ELF-1 (cell line): Measurements from ENCODE around the gene HAUS3.

Experiments used
- DNase-seq: peaks from one replicate; pipeline ENCODE4 v3.0.0-alpha.2; 2016; ENCODE audit warnings: low read depth, low spot score

The HAUS3 gene

DNA sequence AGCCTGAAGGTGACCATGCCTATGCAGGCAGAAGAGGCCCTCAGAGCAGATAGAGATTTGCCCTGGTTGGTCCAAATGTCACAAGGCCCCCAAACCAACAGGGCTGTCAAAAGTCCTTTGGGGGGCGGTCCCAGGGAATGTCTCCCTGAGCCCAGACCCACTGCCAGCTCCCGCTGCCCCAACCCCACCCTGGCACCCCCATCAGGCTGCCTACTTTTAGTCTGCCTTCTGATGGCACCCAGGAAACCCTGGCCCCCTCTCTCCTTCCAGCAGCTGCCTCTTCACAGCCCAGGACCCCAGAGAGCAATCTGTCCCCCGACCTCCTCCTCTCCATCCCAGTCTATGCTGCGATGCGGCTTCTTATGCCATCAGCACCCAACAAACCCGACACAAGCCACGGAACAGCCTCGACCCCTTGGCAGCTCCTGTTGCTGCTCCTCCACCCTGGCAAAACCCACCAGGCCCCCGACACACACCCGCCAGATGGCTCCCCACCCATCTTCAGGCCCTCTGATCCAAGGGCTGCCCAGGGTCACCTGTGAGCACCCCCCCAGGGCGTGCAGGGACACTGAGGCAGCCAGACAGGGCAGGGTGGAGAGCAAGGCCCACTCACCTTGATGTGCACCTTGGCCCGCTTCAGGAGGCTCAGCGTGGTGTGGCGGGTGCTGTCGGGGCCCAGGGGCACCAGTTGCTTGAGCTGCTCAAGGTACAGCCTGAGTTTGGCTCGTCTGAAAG, 10.0 kb upstream of the HAUS3 start:
- DNase-seq = no peak

DNA sequence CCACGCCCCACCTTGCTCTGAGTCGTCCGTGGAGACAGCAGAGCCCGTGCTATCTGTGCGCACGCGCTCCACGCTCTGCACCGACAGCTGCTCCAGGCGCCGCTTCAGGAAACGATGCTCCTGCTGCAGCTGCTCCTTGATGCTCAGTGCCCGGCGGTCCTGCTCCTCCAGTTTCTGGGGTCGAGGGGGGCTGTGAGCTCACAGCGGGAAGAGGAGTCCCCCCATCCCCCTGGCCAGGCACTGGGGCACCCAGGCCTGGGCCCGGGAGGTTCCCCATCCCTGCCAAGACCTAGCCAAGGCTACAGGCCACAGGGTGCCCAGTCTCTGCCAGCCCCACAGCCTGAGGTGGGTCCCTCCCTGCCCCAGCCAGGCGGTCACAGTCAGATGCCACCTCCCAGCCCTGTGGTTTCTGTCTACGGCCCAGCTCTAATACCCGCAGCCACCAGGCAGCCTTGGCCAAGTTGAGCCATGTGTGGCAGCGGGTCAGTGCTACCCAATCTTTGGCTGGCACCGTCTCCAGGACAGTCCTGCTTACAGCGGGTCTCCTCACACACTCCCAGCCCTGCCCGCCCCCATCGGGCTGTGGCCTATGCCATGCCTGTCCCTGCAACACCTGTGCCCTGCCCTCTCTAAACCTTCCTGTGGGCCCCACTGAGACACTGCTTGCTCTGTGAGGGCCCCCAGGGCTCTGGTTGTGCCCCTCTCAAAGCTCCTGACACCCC, 9.3 kb upstream of the HAUS3 start:
- no peak for DNase-seq

DNA sequence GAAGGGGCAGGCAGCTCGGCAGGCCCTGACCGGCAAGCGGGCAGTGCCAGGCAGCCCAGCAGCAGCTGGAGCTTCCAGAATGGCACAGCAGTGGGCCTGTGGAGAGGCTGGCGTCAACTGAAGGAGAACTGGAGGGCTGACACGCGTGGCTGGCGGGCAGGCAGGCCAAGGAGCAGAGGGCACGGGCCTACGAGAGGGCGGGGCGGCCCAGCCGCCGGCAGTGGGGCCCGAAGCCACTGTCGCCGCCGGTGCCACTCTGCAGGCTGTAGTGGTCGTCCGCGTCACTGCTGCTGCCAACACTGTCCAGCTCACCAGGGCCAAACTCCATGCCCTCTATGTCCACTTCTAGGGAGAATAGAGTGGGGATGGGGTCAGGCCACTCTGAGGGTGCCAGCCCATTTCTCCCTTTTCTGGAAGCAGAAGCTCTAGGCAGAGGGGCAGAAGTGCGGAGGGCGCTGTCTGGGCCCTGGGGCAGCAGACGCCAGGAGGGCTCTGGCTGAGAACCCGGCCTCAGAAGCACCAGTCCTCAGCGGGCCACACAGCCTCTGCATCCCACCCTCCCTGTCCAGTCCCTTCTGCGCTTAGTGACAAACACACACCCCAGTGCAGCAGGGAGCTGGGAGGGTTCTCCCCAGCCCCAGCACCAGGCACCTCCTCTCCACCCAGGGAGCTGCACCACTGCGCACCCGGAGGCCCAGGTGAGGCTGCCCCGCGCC, 8.6 kb upstream of the HAUS3 start:
- DNase-seq = no peak

DNA sequence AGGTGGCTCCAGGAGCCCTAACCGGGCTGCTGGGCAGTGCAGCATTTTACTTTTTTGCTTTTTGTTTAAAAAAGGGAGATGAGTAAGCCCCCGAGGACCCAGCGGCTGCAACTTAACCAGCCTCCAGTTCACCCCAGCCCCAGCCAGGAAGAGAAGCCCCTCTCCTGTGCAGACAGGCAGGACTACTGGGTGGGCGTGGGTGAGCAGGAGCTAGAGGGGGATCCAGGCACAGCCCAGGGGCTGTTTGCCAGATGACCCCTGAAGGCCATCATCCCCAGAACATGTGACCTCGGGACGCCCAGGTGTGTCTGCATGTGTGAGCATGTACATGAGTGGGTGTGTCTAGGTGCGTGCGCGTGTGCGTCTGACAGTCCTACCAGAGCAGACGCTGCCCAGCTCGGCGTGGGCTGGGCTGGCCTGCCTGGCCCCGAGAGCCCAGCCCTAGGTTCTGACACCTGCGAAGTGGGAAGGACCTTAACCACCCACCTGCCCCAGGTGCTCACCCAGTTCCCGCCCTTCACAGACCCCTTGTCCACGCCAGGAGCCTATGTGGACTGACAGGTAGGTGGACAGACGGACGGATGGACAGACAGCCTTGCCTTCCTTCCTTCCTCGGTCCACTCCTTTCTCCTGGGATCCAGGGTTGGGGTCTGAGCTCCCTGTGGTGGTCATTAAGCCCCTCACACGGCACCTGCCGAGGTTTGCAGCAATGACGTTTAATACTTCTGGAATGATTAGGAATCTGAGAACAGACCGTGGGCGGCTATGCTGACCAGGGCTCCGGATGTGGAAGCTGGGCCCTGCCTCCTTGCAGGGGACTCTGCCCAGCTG, 7.8 kb upstream of the HAUS3 start:
- DNase-seq = no peak

DNA sequence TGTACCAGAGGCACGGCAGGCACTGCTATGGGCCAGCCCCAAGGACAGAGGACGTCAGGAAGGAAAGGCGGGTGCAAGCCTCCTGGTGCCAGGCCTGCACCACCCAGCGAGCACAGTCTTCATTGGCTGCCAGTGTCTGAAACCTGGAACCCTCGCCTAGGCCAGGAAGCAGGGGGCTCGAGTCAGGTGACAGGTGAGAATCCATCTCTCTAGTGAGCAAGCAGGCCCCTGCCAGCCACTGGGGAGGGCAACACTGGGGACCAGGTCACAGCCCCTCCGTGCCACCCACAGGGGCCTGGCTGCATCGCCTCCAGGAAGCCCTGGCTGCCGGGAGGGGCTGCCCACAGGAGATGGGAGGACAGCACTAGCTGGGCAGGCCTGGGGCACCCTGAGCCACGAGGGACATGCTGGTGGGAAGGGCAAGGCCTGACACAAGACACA, 6.9 kb upstream of the HAUS3 start:
- no peak for DNase-seq

DNA sequence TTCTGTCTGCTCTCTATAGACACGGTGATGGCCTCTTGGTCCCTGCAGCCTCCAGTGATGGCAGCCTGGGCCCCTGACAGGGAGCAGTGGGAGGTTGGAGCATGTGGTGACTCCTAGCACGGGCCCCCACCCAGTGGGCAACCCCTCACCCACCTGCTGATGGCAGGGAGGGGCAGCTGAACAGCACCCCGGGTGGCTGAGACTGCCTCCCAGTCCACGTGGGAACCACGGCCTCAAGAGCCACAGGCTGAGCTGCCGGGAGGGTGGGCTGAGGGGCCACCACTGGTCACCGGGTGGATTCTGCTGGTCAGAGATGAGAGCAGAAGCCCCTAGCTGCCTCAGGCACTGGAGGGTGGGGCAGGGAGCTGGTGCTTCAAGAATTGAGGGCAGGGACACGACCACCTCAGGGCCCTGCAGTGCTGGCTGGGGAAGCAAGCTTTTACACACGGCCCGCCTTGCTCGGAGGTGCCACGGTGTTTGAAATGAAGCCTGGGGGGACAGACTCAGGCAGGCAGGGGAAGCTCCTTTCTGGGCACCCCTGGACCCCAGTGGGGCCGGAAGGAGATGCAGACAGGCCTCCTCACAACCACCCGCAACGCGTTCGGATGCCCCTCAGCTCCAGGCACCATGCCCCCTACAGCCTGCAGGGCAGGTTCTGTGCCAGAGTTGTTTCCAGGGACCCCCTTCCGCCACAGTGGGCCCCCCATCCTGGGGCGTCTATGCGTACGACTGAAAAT, 6.3 kb upstream of the HAUS3 start:
- no peak for DNase-seq

DNA sequence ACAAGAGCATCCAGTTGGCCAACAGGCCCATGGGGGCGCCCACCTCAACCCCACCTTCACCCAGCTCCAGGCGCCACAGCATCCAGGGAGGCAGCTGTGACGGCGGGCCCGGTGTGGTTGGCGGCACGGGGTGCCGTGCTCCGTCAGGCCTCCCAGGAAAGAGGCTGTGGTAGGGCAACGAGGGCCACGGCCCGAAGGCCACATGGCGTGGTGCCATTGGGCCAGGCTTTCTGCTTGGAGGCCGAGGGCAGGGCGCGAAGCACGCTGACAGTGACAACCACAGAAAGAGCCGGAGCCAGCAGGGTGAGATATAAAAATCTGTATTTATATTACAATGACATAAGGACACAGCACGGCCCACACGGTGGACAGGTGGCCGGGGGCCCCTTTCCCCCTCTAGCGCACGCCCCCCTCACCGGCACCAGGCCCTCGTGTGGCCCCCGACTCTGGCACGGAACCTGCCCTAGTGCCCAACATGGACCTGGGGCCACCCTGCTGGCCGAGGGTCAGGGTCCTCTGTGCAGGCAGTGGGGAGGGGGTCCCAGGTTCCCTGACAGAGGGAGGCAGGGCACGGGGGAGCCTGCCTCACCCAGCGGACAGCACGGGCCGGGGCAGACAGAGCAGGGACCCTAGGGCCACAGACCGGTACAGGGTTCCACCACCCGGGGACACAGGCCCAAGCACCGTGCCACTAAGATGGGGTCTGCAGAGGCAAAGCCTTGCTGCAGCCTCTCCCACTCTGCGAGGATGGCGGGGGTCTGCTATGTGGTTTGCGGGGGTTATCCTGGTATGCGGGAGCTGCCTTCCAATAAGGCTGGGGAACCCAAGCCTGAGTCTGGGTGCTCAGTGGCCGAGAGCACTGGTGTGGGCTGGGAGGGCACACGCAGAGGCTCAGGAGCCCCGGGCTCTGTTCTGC, 5.5 kb upstream of the HAUS3 start:
- DNase-seq = no peak

DNA sequence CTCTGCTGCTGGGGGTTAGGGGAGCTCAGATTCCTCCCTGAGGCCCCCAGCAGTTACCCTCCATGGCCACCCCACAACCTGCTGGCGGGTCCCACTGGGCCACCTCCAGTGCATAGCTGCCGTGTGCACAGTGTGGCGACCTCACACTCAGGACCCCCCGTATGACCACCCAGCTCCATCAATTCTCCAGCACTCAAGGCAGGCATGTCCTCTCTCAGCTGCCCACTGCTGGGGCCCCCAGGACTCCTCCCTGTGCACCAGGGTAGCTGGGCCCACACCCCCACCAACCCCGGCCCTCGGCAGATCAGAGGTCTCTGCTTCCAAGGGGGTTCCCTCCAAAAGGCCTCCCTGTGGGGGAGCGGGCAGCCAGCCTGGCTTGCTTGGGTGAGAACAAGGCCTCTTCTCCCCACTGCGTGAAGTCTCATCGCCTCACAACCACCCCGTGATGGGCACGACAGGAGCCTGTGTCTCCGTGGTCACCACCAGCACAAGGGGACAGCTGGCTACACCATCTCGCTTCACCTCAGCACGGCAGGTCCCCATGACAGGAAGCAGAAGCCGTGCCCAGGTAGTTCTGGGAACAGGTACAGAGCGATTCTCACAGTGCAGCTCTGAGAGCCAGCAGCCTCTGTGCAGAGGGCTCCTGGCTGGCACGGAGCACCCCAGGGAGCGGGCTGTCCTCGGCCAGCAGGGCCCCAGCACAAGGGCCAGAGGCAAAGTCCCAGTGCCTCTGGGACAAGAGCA, 4.6 kb upstream of the HAUS3 start:
- no peak for DNase-seq

DNA sequence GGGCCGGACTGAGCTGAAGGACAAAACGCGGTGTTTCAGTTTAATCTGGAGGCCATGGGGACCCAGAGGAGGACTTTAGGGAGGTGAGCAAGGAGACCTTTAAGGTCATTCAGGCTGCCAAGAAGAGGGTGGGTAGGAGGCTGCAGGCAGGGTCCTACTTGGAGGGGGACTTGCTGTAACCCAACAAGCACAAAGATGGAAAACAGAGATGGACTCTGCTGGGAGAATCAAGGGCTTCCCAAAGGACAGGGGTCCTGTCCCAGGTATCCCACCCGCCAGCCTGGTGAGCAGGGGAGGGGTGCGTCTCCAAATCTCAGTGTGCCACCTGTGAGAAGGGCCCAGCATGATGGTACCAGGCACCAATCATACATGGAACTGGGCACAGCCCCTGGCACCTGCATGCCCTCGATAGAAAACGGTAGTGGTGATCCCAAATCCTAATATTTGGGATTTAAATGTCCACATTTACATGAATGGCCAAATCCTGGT, 3.9 kb upstream of the HAUS3 start:
- DNase-seq = no peak

DNA sequence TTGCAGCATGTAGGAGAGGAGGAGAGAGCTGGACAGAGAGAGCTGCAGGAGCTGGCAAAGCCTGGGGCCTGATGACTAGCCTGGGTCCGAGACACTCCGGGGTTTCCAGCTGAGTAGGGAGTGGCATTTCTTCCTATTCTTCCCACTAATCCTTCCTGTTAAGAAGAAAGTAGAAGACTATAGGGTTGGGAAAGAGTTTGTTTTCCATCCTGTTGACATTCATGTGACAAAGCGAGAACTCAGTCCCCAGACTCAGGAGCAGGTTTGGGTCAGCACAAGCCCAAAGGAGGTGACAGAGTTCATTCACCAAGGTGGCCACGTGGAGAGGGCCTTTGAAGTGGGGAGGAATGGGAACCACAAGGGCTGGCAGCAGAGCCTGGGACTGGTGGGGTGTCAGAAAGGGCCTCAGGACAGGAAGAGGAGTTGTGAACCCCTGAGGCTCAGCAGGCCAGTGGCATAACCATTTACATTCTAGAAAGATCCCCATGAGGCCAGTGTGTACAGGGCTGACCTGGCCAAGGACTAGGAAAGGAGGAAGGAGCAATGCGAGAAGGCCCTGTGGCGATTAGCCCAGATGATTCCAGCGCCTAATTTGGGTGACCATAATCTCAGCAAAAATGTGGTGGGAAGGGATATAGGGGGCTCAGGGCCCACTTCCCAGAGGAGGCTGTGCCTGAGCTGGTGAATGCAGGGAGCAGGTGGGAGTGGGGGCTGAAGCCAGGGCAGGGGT, 3.3 kb upstream of the HAUS3 start:
- DNase-seq = no peak

DNA sequence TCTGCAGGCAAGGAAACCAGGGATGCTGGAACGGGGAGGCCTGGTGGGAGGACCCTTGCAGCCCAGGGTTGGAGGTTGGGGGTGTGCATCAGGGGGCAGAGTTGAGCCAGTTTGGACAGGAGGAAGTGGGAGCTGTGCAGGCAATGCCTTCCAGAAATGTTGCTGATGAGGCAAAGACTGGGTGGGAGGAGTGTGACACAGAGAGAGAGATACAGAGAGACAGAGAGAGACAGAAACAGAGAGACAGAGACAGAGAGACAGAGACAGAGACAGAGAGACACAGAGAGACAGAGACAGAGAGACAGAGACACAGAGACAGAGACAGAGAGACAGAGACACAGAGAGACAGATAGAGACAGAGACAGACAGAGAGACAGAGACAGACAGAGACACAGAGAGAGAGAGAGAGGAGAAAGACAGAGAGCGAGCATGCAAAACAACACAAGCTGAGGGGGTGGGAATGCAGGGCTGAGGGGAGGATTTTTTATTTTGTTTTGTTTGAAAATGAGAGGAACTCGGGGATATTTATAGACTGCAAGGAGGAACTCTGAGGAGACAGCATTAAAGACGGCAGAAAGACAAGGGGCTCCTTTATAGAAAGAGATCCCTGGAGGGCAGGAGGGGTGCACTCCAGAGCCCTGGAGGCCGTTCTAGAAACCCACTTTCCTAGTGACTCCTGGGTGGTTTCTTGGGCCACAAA, 1.9 kb upstream of the HAUS3 start:
- DNase-seq = no peak

DNA sequence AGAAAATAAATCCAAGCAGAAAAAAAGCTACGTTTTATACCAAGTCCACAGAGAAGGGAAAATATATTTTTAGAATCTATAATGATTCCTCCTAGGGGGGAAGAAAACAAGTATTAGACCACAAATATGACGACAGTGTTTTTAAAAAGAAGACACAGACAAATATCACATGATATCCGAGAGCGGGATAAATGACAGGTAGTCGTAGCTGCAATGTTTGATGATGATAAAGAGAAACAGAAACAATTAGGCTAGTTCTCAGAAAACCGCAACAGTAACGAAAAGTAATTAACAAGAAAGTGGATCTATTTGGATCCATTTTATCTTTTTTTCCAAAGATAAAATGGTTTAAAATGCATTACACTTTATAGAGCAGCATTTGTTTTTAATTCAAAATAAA, 918 bp downstream of the HAUS3 start:
- no peak for DNase-seq

DNA sequence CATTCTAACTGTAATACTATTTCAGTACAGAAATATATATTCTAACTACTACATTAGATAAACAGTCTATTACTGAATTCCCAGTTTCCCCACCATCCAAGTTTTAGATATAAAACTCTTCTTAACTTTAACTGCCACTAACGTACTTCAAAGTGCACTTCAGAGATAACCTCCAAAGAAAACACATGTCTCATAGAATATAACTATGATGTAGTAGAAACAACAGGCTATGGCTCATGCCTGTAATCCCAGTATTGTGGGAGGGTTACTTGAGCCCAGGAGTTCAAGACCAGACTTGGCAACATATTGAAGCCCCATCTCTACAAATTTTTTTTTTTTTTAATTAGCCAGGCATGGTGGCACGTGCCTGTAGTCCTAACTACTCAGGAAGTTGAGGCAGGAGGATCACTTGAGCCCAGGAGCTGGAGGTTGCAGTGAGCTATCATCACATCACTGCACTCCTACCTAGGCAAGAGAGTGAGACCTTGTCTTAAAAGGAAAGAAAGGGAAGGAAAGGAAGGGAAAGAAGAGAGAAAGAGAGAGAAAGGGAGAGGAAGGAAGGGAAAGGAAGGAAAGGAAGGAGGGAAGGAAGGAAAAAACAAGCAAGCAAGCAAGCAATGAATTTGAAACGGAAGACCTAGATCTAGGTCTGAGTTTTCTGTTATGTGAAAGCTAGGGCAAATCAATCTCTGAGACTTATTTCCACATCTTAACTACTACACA, 4.8 kb downstream of the HAUS3 start:
- no peak for DNase-seq

DNA sequence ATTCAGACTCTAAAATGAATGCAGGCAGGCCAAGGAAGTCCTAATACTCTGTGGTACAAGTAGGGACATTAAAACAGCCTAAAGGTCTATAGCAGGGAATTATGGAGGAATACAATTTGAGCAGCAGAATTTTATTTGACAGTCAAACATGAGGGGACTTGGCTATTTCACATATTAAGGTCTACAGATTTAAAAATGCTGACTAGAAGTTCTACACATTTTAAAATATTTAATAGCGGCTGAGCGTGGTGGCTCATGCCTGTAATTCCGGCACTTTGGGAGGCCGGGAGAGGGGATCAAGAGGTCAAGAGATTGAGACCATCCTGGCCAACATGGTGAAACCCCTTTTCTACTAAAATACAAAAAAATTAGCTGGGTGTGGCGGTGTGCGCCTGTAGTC, 10.8 kb downstream of the HAUS3 start:
- no peak for DNase-seq

DNA sequence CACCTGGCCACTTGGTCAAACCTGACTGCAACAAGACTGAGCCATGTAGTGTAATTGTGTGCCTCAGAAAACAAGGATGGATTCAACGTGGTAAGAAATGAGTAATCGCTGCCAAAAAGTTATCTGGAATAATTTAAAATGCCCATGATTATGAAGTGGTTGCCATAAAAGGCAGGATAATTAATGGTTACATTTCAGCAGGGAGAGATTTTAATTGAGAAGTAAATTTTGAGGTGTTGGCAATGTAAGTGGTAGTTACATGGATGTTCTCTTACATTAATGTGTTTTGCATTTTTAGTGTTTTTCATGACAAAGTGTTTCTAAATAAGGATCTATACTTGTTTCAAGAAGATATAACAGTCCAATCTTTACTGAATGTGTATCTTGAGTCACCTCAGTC, 15.7 kb downstream of the HAUS3 start:
- DNase-seq = no peak

DNA sequence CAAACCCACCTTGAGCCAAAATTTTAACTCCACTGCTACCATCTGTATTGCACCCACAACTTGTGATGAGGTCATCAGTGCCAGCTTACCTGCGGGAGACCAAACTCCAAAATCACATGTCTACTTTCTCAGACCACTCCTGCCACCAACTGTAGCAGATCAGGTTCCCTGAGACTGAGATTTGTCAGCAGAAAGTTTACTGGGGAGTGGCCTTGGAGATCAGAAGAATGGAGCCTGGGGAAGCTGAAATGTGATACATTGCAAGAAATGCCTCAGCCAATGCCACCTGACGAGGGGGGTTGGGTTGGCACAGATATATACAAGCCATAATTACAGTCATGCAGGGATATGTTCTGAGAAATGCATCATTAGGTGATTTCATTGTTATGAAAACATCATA, 19.1 kb downstream of the HAUS3 start:
- DNase-seq = peak; percentile 27

DNA sequence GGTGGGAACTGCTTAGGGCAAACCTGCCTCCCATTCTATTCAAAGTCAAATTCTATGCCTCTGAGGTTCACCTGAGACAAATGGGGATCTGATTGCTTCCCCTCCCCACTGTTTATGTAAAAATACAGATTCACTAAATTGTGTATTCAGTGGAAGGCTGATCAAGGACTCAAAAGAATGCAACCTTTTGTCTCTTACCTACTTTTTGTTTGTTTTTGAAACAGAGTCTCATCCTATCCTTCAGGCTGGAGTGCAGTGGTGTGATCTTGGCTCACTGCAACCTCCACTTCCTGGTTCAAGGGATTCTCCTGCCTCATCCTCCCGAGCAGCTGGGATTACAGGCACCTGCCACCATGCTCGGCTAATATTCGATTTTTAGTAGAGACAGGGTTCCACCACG, 20.5 kb downstream of the HAUS3 start:
- peak; percentile 78 for DNase-seq
